CD4-positive, alpha-beta T cell treated with Interleukin-10 for 1 hour (primary cell): ENCODE measurements around the gene PIEZO2.

Source experiments
- DNase-seq: peaks from one replicate; pipeline ENCODE4 v3.0.0-alpha.2; 2020

The PIEZO2 gene

DNA sequence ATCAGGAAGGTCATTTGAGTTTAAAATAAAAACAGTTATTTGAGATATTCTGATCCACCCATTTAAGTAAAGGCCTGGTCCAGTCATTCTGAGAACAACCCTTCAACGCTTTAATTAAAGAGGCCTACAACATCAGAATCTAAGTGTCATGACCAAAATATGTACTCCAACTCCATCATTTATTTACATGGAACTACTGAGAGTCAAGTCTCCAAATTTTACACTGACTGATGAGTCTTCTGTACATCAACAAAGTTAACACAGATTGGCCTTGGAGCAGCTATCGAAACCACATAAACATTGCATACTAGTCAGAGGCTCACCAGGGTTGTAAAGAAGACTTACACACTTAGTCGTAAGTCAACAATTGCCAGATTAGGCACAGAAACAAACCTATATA, 37.1 kb downstream of the PIEZO2 start:
- DNase-seq, result no peak

GRCh38 chr18:11110509-11110908, 38.9 kb downstream of the PIEZO2 start:
- DNase-seq, result no peak

- DNase-seq, result no peak
Measured at GRCh38 chr18:11108947-11109346, 40.4 kb downstream of the PIEZO2 start.

GRCh38 chr18:11106894-11107293, 42.5 kb downstream of the PIEZO2 start:
- DNase-seq, result no peak

GRCh38 chr18:11105463-11105862, 43.9 kb downstream of the PIEZO2 start:
- no peak for DNase-seq

DNA sequence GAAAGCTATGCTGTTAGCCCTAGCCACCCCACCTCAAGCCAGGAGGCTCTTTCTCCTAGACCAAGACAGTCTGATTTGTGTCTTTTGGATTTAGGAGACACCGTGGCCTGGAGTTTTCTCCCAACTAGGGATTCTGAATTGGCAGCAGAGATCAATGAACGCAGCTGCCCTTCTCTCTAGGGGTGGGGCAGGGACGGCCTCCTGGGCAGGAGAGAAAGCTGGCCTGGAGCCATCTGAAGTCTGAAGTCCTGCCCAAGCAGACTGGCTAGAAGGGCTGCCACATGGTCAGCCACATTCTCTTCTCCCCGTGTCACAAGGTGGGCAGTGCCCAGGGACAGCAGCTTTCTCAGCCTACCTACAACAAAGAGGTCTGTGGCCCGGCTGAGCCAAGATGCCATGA, 45.1 kb downstream of the PIEZO2 start:
- DNase-seq, result no peak

DNA sequence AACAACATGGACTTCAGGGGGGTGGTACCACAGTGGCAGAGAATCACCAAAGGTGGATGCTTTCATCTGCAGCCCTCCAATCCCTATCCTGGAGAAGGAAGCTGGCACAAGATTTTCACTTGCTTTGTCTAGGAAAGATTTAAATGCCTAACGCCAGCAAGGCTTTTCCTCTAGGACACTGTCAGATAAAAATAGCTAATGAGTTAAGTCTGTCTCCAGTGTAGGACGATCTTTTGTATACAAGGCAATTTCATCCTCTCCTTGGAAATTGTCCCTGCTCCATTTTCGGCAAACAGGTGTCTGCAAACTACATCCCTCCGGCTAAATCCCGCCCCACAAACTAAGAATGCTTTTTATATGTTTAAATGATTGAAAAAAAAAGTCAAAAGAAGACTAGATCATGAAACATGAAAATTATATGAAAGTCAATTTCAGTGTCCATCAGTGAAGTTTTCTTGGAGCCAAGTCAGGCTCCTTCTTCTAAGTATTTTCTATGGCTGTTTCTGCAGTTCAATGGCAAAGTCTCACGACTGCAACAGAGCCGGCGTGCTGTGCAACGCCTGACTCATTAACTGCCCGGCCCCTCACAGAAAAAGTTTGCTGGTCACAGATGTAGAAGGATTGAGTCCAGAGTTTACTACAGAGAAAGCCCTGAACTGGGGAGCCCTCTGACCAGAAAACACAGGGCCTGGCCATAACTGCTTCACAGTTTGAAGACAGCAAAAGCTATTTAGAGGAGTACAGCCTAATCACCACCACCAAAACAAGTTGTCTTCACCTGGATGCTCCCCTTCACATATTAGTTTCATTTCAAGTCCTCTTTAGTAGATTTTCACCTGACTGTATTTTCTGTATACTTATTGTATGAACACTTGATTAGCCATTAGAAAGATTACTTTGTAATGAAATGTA, 52.3 kb downstream of the PIEZO2 start:
- DNase-seq, result no peak

GRCh38 chr18:11096411-11096810, 53.0 kb downstream of the PIEZO2 start:
- DNase-seq, result no peak

GRCh38 chr18:11095674-11096293, 53.6 kb downstream of the PIEZO2 start:
- no peak for DNase-seq

DNA sequence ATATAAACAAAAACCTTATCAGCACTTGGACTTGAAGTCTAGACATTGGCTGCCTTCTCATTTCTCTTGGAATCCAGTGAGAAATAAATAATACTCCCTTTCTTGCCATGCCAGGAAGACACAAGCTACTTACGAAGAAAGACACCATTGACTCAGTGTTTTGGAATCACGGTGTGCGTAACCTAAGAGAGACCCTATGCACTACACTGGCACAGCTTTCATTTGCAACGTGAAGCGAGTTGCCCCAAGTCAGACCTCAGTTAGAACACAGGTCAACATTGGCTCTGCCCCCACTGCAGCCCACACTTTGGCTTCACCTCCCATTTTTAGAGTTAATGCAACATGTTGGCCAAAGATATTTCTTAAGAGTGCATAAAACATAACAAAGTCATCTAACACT, 54.2 kb downstream of the PIEZO2 start:
- no peak for DNase-seq

DNA sequence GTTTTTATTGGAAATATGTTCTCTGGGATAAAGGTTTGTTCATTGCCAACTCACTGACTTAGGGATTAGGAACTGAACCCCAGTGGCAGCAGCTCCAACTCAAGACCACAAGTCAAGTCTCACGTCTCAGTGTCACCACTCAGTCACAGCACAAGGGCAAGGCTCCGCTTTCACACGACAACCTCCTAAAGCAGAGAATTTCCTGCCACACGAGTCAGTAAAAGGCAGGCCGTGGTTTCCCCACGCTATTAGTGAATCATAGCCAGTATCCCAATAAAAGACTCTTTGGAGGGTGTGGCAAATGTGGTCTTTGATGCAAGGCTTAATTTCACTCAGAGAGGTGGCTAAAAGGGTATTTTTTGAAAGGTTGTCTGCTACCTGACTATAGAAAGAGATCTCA, 57.6 kb downstream of the PIEZO2 start:
- no peak for DNase-seq

- no peak for DNase-seq
Measured at GRCh38 chr18:11089931-11090715, 59.2 kb downstream of the PIEZO2 start.

DNA sequence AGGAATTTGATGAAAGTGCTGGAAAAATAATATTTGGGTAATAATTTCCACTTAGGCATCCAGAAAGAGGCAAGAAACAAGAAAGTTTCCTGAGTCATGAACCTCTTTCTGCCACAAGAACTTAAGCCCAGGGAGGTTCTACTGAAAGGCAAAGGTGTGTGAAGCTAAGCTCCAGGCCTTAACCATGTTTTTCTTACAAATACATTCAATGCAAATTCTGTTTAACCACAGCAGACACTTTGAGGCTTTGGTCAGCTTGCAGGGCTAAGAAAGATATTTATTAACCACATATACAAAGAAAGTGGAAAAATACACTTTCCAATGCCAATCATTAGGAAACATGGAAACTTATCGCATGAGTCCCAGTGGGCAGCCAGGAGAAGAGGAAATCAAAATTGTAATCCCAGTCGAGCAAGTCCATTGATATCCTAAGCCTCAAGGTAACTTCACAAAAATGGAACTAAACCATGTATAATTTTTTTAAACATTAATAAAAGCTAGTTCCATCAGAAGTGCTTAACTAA, 68.3 kb downstream of the PIEZO2 start:
- no peak for DNase-seq

DNA sequence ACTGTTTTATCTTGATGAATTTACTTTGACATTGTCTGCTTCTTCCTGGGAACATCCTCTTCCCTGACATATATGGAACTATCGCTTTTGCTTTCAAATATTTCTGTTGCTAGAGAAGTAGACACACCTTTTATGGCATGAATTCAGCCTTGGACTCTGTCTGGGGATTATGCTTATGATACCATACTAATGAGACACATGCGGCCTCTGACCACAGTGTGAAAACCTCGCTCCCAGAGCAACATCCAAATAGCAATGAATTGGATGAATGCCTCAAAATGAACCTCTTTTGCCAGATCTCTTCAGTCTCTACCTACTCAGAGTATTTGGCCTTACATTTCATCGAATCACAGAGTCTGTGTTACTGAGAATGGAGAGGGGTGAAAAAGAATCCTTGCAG, 70.9 kb downstream of the PIEZO2 start:
- no peak for DNase-seq

DNA sequence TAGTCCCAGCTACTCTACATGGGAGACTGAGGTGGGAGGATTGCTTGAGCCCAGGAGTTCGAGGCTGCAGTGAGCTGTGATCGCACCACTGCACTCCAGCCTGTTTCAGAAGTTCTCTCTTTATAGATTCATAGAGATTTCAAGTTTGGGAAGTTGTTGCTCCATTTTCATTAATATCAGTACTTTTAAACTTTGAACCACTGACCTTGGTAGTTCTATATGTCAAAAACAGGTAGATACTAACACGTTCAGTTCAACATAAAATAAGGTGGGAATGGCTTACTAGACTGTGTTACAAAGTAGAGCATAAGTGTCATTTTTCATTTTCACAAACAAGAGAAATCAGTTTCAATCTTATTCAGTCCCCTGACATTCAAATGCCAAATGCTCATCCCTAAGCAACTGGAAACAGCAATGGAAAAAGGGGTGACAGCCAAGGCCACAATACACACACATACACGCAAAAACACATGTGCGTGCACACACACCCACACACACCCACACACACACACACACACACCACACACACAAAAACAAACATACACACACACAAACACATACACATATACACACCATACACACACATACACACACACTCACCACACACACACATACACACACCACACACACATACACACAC, 71.7 kb downstream of the PIEZO2 start:
- no peak for DNase-seq

DNA sequence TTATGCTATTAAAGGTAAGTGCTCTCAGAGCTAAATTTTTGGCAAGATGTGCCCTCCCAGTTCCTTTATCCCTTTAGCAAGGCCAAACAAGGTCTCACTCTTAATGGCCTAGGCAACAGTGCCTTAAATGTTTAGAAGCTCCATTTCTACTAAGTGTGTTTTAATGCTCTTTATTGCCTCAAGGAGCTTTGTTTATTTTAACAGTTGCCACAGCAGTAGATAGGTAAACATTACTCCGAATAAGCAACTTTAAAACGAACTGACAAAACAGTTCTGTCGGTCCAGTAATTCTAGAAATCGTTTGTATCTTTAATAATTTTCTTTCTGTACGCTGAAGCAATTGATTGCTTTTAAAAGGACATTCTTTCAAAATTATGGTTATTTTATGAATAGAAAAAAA, 74.5 kb downstream of the PIEZO2 start:
- DNase-seq, result no peak

DNA sequence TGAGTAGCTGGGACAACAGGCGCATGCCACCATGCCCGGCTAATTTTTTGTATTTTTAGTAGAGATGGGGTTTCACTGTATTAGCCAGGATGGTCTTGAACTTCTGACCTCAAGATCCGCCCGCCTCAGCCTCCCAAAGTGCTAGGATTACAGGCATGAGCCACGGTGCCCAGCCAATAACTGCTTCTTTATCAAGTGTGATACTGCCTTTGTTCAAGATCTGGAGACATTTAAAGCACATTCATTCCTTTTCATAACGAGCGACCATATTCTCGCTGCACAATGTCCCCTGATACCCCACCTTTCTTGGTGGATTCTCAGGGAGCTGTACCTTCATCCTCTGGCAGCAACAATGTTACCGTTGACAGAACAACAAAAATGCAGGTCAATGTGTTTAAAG, 75.4 kb downstream of the PIEZO2 start:
- no peak for DNase-seq

DNA sequence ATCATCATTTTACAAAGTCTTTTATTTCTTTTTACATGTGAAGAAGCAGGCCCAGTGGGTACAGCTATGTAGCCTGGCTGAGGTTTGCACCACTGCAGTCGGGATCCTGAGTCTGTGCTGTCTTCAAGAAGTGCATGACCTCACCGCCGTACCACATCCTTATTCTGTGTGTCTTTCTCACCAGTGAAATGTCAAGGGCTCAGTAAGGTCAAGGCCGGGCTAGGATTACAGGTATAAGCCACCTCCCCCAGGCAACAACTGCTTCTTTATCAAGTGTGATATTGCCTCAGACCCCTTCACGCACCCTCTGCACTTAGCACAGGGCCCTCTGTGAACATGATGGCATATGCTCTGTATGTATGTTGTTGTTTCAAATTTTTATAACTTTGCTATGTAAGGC, 76.7 kb downstream of the PIEZO2 start:
- DNase-seq, result no peak

- no peak for DNase-seq
Measured at GRCh38 chr18:11071300-11071699, 78.1 kb downstream of the PIEZO2 start.

DNA sequence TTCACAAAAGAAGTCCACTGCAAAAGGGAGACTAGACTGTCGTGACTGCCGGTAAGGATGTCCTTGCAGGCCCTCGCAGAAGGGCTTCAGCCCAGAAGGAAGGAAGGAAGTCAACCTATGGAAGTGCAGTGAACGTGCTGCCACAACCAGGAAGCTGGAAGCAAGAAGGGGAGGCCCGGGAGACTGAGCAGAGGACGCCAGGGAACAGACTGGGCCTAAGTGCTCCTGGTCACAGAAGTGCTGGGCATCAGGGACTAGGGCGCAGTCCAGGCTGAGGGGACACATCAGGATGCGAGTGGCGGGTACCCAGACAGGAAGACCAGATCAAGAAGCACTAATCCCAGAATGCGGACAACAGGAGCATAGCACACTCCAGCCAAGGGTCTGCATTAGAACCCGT, 78.8 kb downstream of the PIEZO2 start:
- no peak for DNase-seq

DNA sequence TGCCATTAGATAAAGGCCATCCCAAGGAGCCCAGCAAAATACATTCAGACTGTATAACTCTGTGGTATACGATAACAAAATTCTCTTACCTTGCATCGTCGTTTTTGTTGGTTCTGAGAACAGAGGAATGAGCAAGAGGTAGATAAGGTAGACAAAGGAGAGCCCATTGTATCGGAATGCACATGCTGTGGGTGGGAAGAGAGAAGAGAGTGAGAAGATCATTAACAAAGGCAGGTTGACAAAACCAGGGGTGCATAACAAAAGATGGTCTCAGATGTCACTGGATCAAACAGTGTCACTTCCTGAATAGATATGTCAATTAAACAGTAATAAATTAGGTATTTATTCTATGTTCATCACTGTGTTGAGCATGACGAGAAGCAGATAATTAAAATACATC, 83.3 kb downstream of the PIEZO2 start:
- no peak for DNase-seq

- no peak for DNase-seq
Measured at GRCh38 chr18:11064727-11065460, 84.5 kb downstream of the PIEZO2 start.
